ENCODE results near the gene C1QTNF9.
"Not testable (repeated sequence)": the region's sequence is repeated elsewhere in the genome, so short reads cannot be mapped to it uniquely, and the experiment has no call there.

C1QTNF9 gene

GRCh38 chr13:24309300-24309699, at the start of gene C1QTNF9:
TSS of gene C1QTNF9 (plus strand) at chr13:24309580. CDS start at chr13:24316004, 6,424 bp downstream.
- DNase-seq (ENCODE audit: low read depth) = not testable (repeated sequence)

- DNase-seq (ENCODE audit: low read depth) = no peak
Observed at GRCh38 chr13:24261566-24261965, 47.8 kb upstream of the C1QTNF9 start.

- DNase-seq (ENCODE audit: low read depth) = no peak
Observed at GRCh38 chr13:24263632-24264031, 45.7 kb upstream of the C1QTNF9 start.

GRCh38 chr13:24264976-24265375, 44.4 kb upstream of the C1QTNF9 start:
- no peak for DNase-seq (ENCODE audit: low read depth)

GRCh38 chr13:24265453-24265852, 43.9 kb upstream of the C1QTNF9 start:
- DNase-seq (ENCODE audit: low read depth) = no peak

GRCh38 chr13:24267274-24267673, 42.1 kb upstream of the C1QTNF9 start:
- peak; percentile 56 for DNase-seq (ENCODE audit: low read depth)

- DNase-seq (ENCODE audit: low read depth) = no peak
Observed at GRCh38 chr13:24267801-24268200, 41.6 kb upstream of the C1QTNF9 start.

GRCh38 chr13:24269821-24270220, 39.6 kb upstream of the C1QTNF9 start:
- DNase-seq (ENCODE audit: low read depth) = peak; percentile 30

- peak; percentile 76 for DNase-seq (ENCODE audit: low read depth)
Observed at GRCh38 chr13:24270639-24271141, 38.7 kb upstream of the C1QTNF9 start.

GRCh38 chr13:24271231-24271600, 38.2 kb upstream of the C1QTNF9 start:
- DNase-seq (ENCODE audit: low read depth) = no peak

GRCh38 chr13:24271601-24272451, 37.6 kb upstream of the C1QTNF9 start:
- DNase-seq (ENCODE audit: low read depth) = peak; percentile 77

GRCh38 chr13:24272452-24273161, 36.8 kb upstream of the C1QTNF9 start:
- DNase-seq (ENCODE audit: low read depth) = no peak

GRCh38 chr13:24273926-24274325, 35.5 kb upstream of the C1QTNF9 start:
- no peak for DNase-seq (ENCODE audit: low read depth)

GRCh38 chr13:24274452-24275021, 34.8 kb upstream of the C1QTNF9 start:
- no peak for DNase-seq (ENCODE audit: low read depth)

- no peak for DNase-seq (ENCODE audit: low read depth)
Observed at GRCh38 chr13:24275041-24275440, 34.3 kb upstream of the C1QTNF9 start.

GRCh38 chr13:24276306-24276705, 33.1 kb upstream of the C1QTNF9 start:
- no peak for DNase-seq (ENCODE audit: low read depth)

GRCh38 chr13:24276861-24277260, 32.5 kb upstream of the C1QTNF9 start:
- DNase-seq (ENCODE audit: low read depth) = no peak

- no peak for DNase-seq (ENCODE audit: low read depth)
Observed at GRCh38 chr13:24277761-24278160, 31.6 kb upstream of the C1QTNF9 start.

GRCh38 chr13:24279327-24280110, 29.9 kb upstream of the C1QTNF9 start:
- peak; percentile 42 for DNase-seq (ENCODE audit: low read depth)

GRCh38 chr13:24280720-24281119, 28.7 kb upstream of the C1QTNF9 start:
- no peak for DNase-seq (ENCODE audit: low read depth)

- DNase-seq (ENCODE audit: low read depth) = no peak
Observed at GRCh38 chr13:24281188-24282008, 28.0 kb upstream of the C1QTNF9 start.
